Astrocyte (in vitro differentiated cells and primary cell): ENCODE data around the gene PSAP.

ENCODE experiments used
- CTCF ChIP-seq: IDR thresholded peaks from 2 replicates; pipeline ENCODE4 v1.5.1; 2011; ENCODE audit warnings: low read depth, mild to moderate bottlenecking, inconsistent platforms, low read length, moderate library complexity; ENCODE audit not compliant: insufficient read depth
- EZH2 ChIP-seq: IDR thresholded peaks from 2 replicates; pipeline ENCODE4 v1.6.1; 2012; ENCODE audit warnings: mild to moderate bottlenecking, low read length, inconsistent platforms; ENCODE audit not compliant: insufficient read depth

- TF ChIP-seq CTCF (no peak), EZH2 (no peak)
These were observed 13.9 kb upstream of the PSAP start for GRCh38 chr10:71864911-71865361.
